GM12878 (cell line): ENCODE results near the gene HIVEP3. TPM values are rescaled to one million over a fixed set of nuclear protein-coding genes. Genes with fewer than 3 reads are reported as not detected.

Source experiments
- ATAC-seq: fragments of 200-7000 bp; cut with Tn5 transposase; 3 replicates; pipeline ENCODE4 v1.9.1; 2020; ENCODE audit warnings: mild to moderate bottlenecking, moderate library complexity
- BruUV-seq: library from RNA; stranded (reverse); fragments of 400-500 nt; replicated peaks from 2 replicates; lab custom pipeline; 2021; lab: Mats Ljungman, UMichigan
- CTCF ChIA-PET: fragments of 300-600 bp; sonication (Branson Sonifier 250); formaldehyde crosslinking; extraction: SDS; loops from one replicate; lab custom pipeline; 2021; ENCODE audit warnings: inconsistent platforms; lab: Yijun Ruan, JAX
- POLR2A ChIA-PET: fragments of 350-600 bp; formaldehyde crosslinking; extraction: SDS; loops from one replicate; lab custom pipeline; 2021; ENCODE audit warnings: inconsistent platforms; lab: Charles Lee
- RAD21 ChIA-PET: fragments of 300-600 bp; sonication (Branson Sonifier 250); formaldehyde crosslinking; loops from one replicate; lab custom pipeline; 2023; ENCODE audit warnings: antibody characterized with exemption; ENCODE audit not compliant: unreplicated experiment; lab: Charles Lee
- SMC1A ChIA-PET: fragments of 300-600 bp; sonication (Branson Sonifier 250); formaldehyde crosslinking; loops from one replicate; lab custom pipeline; 2023; ENCODE audit not compliant: unreplicated experiment, uncharacterized antibody; lab: Charles Lee
- DNase-seq: peaks from one replicate; pipeline ENCODE4 v3.0.0-alpha.2; 2011; ENCODE audit warnings: low read depth, low spot score
- FAIRE-seq: peaks from 3 replicates; lab custom pipeline; 2011; peaks lifted over from hg19 to GRCh38; lab: Jason Lieb, UNC
- H2AFZ ChIP-seq: 2 replicates; pipeline ENCODE4 v1.6.0; 2011; ENCODE audit warnings: low read depth, low read length, control low read depth; ENCODE audit not compliant: control insufficient read depth
- H3K27ac ChIP-seq: 2 replicates; pipeline ENCODE4 v1.5.1; 2011; ENCODE audit warnings: control low read depth; ENCODE audit not compliant: control insufficient read depth, insufficient read depth
- H3K27me3 ChIP-seq, 2 experiments: replicated peaks in 1 of 2; 2 replicates each; pipeline versions ENCODE4 v1.6.0 to v1.6.1; 2011; ENCODE audit warnings: low read length in 1 of 2; ENCODE audit not compliant: control insufficient read depth in 2 of 2, insufficient read depth in 2 of 2
- H3K36me3 ChIP-seq, 2 experiments: 2 replicates each; pipeline ENCODE4 v1.5.1; 2011; ENCODE audit warnings: low read length in 1 of 2; ENCODE audit not compliant: control insufficient read depth in 2 of 2, insufficient read depth in 2 of 2
- H3K4me1 ChIP-seq: 2 replicates; pipeline ENCODE4 v1.6.1; 2011; ENCODE audit warnings: mild to moderate bottlenecking, low read length, moderate library complexity, mixed read lengths; ENCODE audit not compliant: control insufficient read depth, insufficient read depth
- H3K4me2 ChIP-seq: 2 replicates; pipeline ENCODE4 v1.6.0; 2011; ENCODE audit warnings: control low read depth; ENCODE audit not compliant: control insufficient read depth, insufficient read depth
- H3K4me3 ChIP-seq: fragments of 200-600 bp; sonication (generic); 2 replicates; pipeline ENCODE4 v1.5.1; 2016
- H3K79me2 ChIP-seq: 2 replicates; pipeline ENCODE4 v1.6.0; 2011; ENCODE audit warnings: low read length; ENCODE audit not compliant: control insufficient read depth, insufficient read depth
- H3K9ac ChIP-seq: 2 replicates; pipeline ENCODE4 v1.8.0; 2011; ENCODE audit warnings: low read length, control low read depth, mixed read lengths; ENCODE audit not compliant: control insufficient read depth, insufficient read depth
- H3K9me3 ChIP-seq: replicated peaks from 3 replicates; pipeline ENCODE4 v1.5.1; 2011; ENCODE audit warnings: mild to moderate bottlenecking, low read length; ENCODE audit not compliant: control insufficient read depth, insufficient read depth
- H4K20me1 ChIP-seq: 2 replicates; pipeline ENCODE4 v1.6.0; 2011; ENCODE audit not compliant: control insufficient read depth, insufficient read depth
- BCL11A ChIP-seq: IDR thresholded peaks from 2 replicates; pipeline ENCODE4 v1.6.1; 2011; ENCODE audit warnings: low read depth, low read length
- BHLHE40 ChIP-seq, 2 experiments: fragments of 450-650 bp in 1 of 2; IDR thresholded peaks; 2 replicates each; pipeline ENCODE4 v1.6.1; 2011 to 2017; ENCODE audit warnings: low read depth in 2 of 2, borderline replicate concordance in 1 of 2, improper control_type of control experiment in 1 of 2, low read length in 1 of 2, mild to moderate bottlenecking in 1 of 2
- DPF2 ChIP-seq: fragments of 450-650 bp; IDR thresholded peaks from 2 replicates; pipeline ENCODE4 v1.6.1; 2017; ENCODE audit warnings: mild to moderate bottlenecking
- EP300 ChIP-seq, 2 experiments: fragments of 150-350 bp in 1 of 2; IDR thresholded peaks; 2 replicates each; pipeline ENCODE4 v1.6.1; 2011 to 2012; ENCODE audit warnings: low read depth in 2 of 2, low read length in 2 of 2, borderline replicate concordance in 1 of 2, improper control_type of control experiment in 1 of 2, inconsistent platforms in 1 of 2; ENCODE audit not compliant: control insufficient read depth in 1 of 2
- GABPA ChIP-seq: IDR thresholded peaks from 2 replicates; pipeline ENCODE4 v1.6.1; 2014; ENCODE audit warnings: antibody characterized with exemption, low read depth, mild to moderate bottlenecking, inconsistent platforms
- GATAD2B ChIP-seq: fragments of 450-650 bp; conservative IDR thresholded peaks from 2 replicates; pipeline ENCODE4 v1.6.1; 2017; ENCODE audit warnings: low read depth, mild to moderate bottlenecking, moderate library complexity
- HCFC1 ChIP-seq: fragments of 150-350 bp; IDR thresholded peaks from 2 replicates; pipeline ENCODE4 v1.6.1; 2014; ENCODE audit warnings: low read length
- IKZF2 ChIP-seq, 2 experiments: fragments of 450-650 bp; IDR thresholded peaks; 2 replicates each; pipeline ENCODE4 v1.6.1; 2017; ENCODE audit warnings: mild to moderate bottlenecking in 2 of 2, moderate library complexity in 2 of 2
- IRF4 ChIP-seq: IDR thresholded peaks from 2 replicates; pipeline ENCODE4 v1.6.1; 2011; ENCODE audit warnings: low read depth, low read length
- JUNB ChIP-seq: IDR thresholded peaks from 2 replicates; pipeline ENCODE4 v1.6.1; 2016; ENCODE audit warnings: antibody characterized with exemption, mild to moderate bottlenecking
- MEF2A ChIP-seq: IDR thresholded peaks from 2 replicates; pipeline ENCODE4 v1.6.1; 2011; ENCODE audit warnings: low read depth, mild to moderate bottlenecking, low read length, moderate library complexity; ENCODE audit not compliant: insufficient read depth
- PAX8 ChIP-seq: fragments of 450-650 bp; IDR thresholded peaks from 2 replicates; pipeline ENCODE4 v1.6.1; 2017; ENCODE audit warnings: mild to moderate bottlenecking, moderate library complexity
- RAD21 ChIP-seq: IDR thresholded peaks from 2 replicates; pipeline ENCODE4 v1.6.1; 2011; ENCODE audit warnings: mild to moderate bottlenecking, low read depth, low read length, moderate library complexity; ENCODE audit not compliant: insufficient read depth
- RBBP5 ChIP-seq: fragments of 200-600 bp; sonication (generic); conservative IDR thresholded peaks from 2 replicates; pipeline ENCODE4 v1.6.1; 2016
- RELB ChIP-seq: fragments of 450-650 bp; IDR thresholded peaks from 2 replicates; pipeline ENCODE4 v1.6.1; 2017; ENCODE audit warnings: low read depth, mild to moderate bottlenecking, moderate library complexity
- SKIL ChIP-seq: fragments of 450-650 bp; IDR thresholded peaks from 2 replicates; pipeline ENCODE4 v1.6.1; 2017; ENCODE audit warnings: mild to moderate bottlenecking, low read depth, inconsistent platforms; ENCODE audit not compliant: poor library complexity, severe bottlenecking
- SMC3 ChIP-seq: IDR thresholded peaks from 2 replicates; pipeline ENCODE4 v1.6.1; 2011; ENCODE audit warnings: low read length, improper control_type of control experiment, borderline replicate concordance
- SREBF1 ChIP-seq: IDR thresholded peaks from 2 replicates; pipeline ENCODE4 v1.6.1; 2012; ENCODE audit warnings: mild to moderate bottlenecking, low read length
- USF1 ChIP-seq: IDR thresholded peaks from 2 replicates; pipeline ENCODE4 v1.6.1; 2011; ENCODE audit warnings: borderline replicate concordance, low read depth, mild to moderate bottlenecking, moderate library complexity, mixed read lengths, low read length; ENCODE audit not compliant: insufficient read depth; ENCODE audit errors: extremely low read length
- ZBED1 ChIP-seq: IDR thresholded peaks from 2 replicates; pipeline ENCODE4 v1.6.1; 2016; ENCODE audit warnings: borderline replicate concordance
- WGBS: methylation state at CpG from one replicate; pipeline ENCODE4 v1.1.6; 2016; ENCODE audit warnings: low lambda C conversion rate; ENCODE audit not compliant: insufficient replicate concordance, insufficient coverage; ENCODE audit errors: missing lambda C conversion rate; 5-methylcytosine and 5-hydroxymethylcytosine counted together
- in situ Hi-C: fragments of 300-500 bp; cut with MboI; formaldehyde crosslinking; loops from 9 replicates; pipeline ENCODE4 v1.14.3; 2018; ENCODE audit warnings: mixed read lengths
- intact Hi-C: fragments of 100-400 bp; cut with micrococcal nuclease; formaldehyde crosslinking; loops from one replicate; pipeline ENCODE4 v1.14.2; 2022; ENCODE audit not compliant: unreplicated experiment
- polyA plus RNA-seq, 11 experiments: library from polyadenylated mRNA; depleted of rRNA in 4 of 11; unstranded in 6 of 11; stranded (reverse) in 5 of 11; fragments of >200 nt; fragmentation: Nextera tagmentation in 4 of 11; fragmentation: Illumina TruSeq in 1 of 11; extraction: Ambion mirVana in 4 of 11; extraction: Trizol in 1 of 11; gene quantifications; 1 replicate in 1 of 11; 2 replicates in 10 of 11; pipeline versions ENCODE4 v1.2.1 to v1.2.3, GENCODE V29; 2011 to 2016; ENCODE audit warnings: inconsistent platforms in 2 of 11, missing spikeins in 2 of 11, low read depth in 1 of 11
- total RNA-seq, 4 experiments: library from RNA; depleted of rRNA in 3 of 4; stranded (reverse); fragments of >200 nt in 3 of 4; fragmentation: Illumina TruSeq in 1 of 4; extraction: Trizol in 1 of 4; gene quantifications; 2 replicates each; pipeline versions ENCODE4 v1.2.1 to v1.2.3, GENCODE V29; 2013 to 2021

The HIVEP3 gene
- total and polyA plus RNA-seq, 10 of the 15 experiments (the other 5 are each of a cell fraction or from before 2014, with no cell fraction given), result 1.8 to 13.6 (median 3.8) TPM

- CTCF ChIA-PET, result interaction anchor here (0.5 to 1.3 kb wide), 5 partner anchors 14 to 139 kb away, joined by 3 to 5 read pairs (median 3); no protein-coding TSS in a partner anchor
- SMC1A ChIA-PET, result interaction anchor here (0.6 to 2.3 kb wide), 21 partner anchors 10 to 131 kb away, joined by 3 to 11 read pairs (median 4); no protein-coding TSS in a partner anchor
- intact Hi-C loops, result loop anchor here (10.0 kb wide), 2 partner anchors 196 to 226 kb away; no protein-coding TSS in a partner anchor
- TF ChIP-seq SKIL (peak; percentile 17), RAD21 (no peak), GABPA (no peak), PAX8 (no peak), MEF2A (0 out of 2 replicates have a peak, but pooled peaks have one; percentile 35), BHLHE40 (IDR thresholded peaks at IDR 0.05; ENCODE audit: borderline replicate concordance in 1 of 2, low read depth in 2 of 2, low read length in 1 of 2) (peak in 1 of 2 experiments; percentile 47; a peak in 2 of 4 replicates), EP300 (IDR thresholded peaks at IDR 0.05; ENCODE audit: borderline replicate concordance in 1 of 2, control insufficient read depth in 1 of 2, low read depth in 2 of 2, low read length in 2 of 2) (peak; percentile 70 to 81), USF1 (no peak), SMC3 (no peak), BCL11A (peak; percentile 88), IKZF2 (IDR thresholded peaks at IDR 0.05) (peak; percentile 86 to 87; a peak in 3 of 4 replicates), JUNB (peak; percentile 40; the same call in 1 of the 2 replicates), GATAD2B (no peak), RBBP5 (no peak), SREBF1 (no peak), IRF4 (0 out of 2 replicates have a peak, but pooled peaks have one; percentile 40), ZBED1 (no peak), RELB (peak; percentile 94), DPF2 (peak; percentile 83), HCFC1 (no peak)
Observed at GRCh38 chr1:41950820-41951219, 32.1 kb upstream of the HIVEP3 start.

More at GRCh38 chr1:41950820-41951219, 32.1 kb upstream of the HIVEP3 start:
- BruUV-seq, result no TSS peak
- FAIRE-seq (peak; percentile 41), DNase-seq (peak; percentile 81), ATAC-seq (peak; percentile 74)
- Histone ChIP-seq H4K20me1 (no peaks in the 10 kb centered on the region), H3K36me3 (no peaks in the 10 kb centered on the region), H3K9me3 (peaks cover 19% of the 10 kb centered on the region), H3K4me1 (peaks cover 17% of the 10 kb centered on the region), H3K9ac (no peak overlapping the region), H3K27ac (peak overlapping the region; percentile 87), H3K79me2 (peaks cover 6% of the 10 kb centered on the region), H3K27me3 (no peaks in the 10 kb centered on the region), H3K4me2 (peak overlapping the region; percentile 52), H2AFZ (no peak overlapping the region), H3K4me3 (no peak overlapping the region)
- WGBS, result 0% methylated on average over 1 of the region's 1 CpG
- ChIA-PET RAD21 (interaction anchor here (0.6 to 2.4 kb wide), 21 partner anchors 9 to 227 kb away, joined by 3 to 9 read pairs (median 4); partner anchors contain the start of gene HIVEP3), POLR2A (interaction anchor here (0.6 to 1.6 kb wide), 7 partner anchors 9 to 209 kb away, joined by 3 to 5 read pairs (median 3); no protein-coding TSS in a partner anchor)
- in situ Hi-C loops, result no loop called here
